NCI-H2196 (cell line): ENCODE results near the gene RYR2.

Experiments
- DNase-seq: peaks from one replicate; lab custom pipeline; 2025; ENCODE audit not compliant: unreplicated experiment; lab: John Stamatoyannopoulos, UW

The RYR2 gene

DNA sequence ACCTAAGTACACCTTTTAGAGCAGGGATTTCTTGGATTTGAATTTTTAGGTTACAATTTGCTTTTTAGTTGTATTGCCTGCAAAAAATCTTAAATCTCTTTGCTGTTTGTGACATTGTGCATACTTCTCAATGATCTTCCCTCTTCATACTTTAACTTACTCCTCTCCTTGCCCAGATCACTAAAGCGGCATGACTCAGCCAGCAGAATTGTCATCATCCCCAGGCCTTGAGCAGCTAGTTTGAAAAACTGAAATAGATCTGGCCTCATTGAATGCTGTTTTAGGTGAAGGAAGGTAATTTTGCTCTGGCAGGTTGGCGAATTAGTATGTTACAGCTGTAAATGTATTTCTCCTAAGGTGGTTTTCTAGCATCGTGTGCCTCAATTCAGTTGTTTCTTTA is 145.9 kb downstream of the RYR2 start:
- no peak for DNase-seq

DNA sequence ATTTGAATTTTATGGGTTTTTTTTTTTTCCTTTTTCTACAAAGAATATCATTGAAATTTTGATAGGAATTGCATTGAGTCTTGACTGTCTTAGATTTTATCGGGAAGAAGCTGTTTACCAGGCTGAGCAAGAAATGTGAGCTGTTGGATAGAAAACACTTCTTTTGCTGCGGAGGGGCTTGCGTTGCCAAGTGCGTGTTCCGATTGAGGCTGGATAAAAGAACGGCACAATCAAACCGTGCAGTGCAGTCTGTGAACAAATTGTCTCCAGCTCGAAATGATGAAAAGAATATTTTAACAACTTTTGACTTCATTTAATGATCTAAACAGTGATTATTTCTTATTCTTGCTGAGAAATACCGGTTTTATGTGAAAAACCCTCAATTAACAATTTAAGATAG is 149.4 kb downstream of the RYR2 start:
- DNase-seq: no peak

DNA sequence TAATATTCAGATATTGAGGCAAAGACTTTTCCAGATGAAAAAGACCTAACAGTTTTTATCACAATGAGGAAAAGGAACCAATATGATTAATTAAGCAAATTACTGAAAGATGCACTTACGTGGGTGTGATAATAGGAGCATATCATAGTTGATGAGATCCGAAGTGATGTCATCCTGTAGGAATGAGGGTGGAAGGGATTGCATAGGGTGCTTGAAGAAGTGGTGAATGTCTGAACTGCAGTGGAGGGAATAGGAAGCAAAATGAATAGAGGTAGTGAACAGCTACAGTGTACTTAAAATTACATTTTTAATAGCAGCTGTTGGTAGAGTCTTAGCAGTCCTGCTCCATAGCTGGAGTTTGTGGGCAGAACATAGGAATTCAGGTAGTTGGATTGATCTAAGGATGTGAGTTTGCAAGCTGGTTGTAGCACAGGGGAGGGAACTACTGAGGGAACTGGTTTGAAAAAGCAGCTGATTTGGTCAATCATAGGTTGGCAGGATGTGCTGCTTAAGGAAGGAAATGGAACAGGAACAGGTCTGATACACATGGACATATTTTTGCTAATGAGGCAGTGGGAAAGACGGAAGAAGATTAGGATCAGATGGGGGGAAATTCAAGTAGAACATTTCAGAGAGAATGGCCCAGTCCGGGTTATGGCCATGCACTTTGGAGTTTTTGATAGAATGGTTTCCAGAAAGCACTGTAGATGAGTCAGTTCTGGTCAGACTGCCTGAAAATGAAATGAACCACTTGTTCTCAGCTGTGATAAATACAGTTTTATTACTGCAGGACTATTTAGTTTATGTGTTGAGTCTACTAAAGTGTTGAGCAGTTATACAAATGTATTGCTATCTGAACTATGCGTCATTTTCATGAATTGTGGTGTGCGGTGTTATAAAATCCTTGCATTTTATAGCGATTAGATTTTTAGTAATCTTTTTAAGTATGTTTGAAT is 155.8 kb downstream of the RYR2 start:
- DNase-seq: no peak

DNA sequence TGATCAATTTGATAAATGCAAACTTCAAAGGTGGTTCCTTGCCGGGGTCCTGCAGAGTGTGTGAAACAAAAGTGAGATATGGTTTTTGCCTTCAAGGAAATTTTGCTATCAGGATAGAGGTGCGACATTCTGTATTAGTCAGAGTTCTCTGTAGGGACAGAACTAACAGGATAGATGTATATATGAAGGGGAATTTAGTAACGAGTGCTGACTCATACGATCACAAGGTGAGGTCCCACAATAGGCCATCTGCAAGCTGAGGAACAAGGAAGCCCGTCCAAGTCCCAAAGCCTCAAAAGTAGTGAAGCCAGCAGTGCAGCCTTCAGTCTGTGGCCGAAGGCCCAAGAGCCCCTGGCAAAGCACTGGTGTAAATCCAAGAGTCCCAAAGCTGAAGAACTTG is 157.0 kb downstream of the RYR2 start:
- no peak for DNase-seq

DNA sequence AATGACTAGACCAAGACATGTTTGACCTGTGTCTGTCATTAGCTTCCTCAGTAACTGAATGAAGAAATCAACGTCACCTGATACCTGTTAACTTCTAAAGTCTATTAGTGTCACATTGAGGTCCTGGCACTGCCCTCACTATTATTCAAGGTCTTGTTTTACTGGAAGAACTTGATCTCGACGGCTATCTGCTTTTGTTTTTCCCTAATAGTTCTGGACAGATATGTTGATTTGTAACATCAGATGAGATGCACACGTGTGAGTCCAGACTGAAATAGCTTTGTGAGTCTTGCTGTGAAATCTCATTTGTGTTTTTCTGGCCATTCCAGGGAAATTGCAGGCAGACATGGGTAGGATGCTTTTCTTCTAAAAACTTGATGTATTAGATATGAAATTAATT is 159.2 kb downstream of the RYR2 start:
- DNase-seq: no peak

DNA sequence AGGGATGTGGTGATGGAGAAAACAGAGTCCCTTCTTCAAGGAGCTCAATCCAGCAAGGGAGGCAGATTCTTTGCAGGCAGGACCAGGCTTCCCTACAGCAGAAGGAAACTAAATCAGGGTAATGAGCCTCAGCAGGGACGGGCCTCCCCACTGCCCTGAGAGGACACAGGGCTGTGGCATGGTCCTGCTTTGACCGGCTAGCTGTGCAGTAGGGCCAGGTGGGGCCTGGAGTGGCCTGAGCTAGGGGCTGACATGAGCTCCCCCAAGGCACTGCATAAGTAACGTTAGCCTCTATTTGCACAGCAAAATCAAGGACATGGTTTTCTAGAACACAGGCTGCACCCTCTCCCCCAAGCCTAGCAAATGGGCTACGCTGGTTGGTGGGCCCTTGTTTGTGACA is 162.9 kb downstream of the RYR2 start:
- DNase-seq: no peak

DNA sequence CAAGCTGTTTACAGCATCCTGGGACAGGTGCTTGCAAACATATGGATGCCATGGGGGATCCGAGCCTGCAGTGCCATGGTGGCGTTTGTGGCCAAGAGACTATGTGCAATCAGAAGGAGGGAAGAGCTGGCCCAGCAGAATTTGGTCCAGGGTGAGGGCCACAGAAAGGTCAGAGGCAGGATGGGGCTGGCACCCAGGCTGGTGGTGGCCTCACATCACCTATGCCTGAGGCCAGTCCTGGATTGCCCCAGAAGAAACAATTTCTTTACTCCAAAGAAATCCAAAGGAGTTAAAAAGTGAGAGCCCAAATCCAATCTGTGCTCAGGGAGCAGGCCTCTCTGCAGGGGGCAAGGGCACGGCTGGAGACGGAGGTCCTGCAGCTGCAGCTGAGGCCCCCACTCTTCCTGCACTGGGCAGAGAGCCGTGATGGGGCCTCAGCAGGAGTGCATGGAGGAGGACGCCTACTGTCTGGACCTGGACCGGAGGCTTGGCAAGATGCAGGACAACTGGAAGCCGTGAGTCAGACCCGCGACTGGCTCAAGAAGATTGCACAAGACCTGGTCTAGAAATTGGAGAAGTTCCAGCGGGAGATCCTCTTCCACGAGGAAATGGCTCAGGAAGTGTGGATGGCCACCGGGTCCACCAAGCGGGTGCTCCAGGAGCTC is 163.5 kb downstream of the RYR2 start:
- no peak for DNase-seq

DNA sequence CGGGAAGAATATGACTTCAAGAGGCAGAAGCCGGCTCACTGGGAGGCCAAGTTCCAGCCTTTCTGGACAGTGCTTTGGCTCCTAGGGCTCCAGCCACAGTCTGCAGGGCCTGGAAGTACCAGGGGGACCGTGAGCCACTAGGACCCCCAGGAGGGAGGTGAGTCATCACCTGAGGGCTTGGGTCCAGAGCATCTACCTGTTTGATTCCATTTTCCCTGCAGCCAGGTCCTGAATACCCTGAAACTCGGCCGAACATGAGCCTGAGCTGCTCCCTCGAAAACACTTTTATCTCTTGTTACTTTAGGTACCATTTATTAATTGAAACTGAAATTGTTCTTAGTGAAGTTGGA is 164.1 kb downstream of the RYR2 start:
- no peak for DNase-seq

DNA sequence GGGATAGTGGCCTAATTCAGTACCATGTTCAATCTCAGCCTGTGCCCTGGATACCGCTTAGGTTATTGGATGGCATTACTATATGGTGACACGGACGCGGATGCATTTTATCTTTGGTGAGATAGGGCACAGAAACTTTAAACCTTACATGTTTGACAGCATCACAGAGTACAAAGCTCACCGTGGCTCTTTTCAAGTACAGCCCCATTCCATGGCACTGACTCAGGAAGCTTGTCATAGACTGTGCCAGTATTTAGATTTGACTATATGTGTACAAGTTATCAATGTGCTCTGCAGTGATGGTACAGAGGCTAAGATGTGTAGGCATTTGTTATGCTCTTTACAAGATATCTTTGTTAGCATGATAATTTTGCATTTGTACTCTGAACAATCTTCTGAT is 169.0 kb downstream of the RYR2 start:
- no peak for DNase-seq

DNA sequence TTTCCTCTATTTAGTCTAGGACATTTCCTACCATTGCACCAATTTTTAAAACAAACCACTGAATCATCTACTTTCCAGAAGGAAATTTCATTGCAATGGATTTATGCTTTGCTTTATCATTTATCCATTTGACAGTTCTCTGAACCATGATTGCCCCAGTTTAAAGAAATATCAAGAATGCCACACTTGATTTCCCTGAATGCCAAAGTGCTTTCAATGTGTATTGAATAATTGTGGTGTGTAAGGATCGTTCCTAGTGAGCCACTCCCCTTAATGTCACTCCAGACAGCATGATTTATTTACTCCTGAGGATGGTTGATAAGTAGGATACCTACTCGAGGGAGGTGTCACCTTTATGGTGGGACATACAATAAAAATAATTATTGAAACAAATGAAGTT is 169.6 kb downstream of the RYR2 start:
- DNase-seq: no peak

DNA sequence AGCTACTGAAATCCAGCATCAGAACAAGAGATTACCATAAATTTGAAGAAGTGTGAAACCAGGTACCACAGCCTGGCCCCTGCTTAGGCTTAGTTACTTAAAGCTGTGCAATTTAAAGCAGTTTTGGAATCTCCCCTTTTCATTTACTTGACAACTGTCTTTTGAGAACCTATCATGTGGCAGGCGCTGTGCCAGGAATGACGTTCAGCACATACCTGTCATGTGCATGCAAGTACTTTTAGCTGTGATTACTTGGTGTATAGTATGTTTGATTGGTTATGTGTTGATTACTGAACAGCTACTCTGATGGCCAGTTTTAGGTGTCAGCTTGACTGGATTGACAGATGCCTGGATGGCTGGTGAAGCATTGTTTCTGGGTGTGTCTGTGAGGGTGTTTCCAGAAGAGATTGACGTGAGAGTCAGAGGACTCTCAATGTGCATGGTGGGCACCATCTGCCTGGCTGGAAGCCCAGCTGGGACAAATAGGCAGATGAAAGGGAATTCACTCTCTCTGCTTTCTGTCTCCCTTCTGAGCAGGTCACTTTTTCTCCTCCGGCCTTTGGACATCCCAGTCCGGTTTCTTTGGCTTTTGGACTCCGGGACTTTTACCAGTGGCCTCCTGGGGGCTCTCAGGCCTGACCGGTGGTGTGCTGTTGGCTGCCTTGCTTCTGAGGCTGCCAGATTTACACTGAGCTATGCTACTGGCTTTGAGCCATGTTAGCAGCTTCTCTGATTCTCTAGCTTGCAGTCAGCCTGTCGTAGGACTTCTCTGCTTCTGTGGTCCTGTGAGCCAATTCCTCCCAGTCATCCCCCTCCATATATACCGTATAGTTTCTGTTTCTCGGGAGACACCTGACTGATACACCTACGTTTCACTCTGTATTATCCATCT is 178.0 kb downstream of the RYR2 start:
- DNase-seq: no peak

DNA sequence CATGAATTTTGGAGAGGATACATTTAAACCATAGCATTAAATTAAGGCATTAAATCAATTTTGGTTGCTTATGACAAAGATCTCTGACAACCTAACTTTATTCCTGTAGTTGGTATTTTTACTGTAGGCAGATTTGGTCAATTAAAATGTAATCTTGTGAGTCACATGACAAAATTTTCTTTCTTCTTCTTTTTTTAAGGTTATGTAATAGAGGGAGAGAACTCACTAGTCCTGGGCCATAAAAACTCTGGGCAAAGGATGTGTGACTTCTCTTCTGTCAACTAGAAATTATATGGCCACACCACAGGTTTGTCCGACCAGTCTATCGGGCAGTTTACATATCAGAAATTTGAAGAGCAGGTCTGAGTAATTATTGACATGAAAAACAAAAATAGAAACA is 181.4 kb downstream of the RYR2 start:
- DNase-seq: no peak

DNA sequence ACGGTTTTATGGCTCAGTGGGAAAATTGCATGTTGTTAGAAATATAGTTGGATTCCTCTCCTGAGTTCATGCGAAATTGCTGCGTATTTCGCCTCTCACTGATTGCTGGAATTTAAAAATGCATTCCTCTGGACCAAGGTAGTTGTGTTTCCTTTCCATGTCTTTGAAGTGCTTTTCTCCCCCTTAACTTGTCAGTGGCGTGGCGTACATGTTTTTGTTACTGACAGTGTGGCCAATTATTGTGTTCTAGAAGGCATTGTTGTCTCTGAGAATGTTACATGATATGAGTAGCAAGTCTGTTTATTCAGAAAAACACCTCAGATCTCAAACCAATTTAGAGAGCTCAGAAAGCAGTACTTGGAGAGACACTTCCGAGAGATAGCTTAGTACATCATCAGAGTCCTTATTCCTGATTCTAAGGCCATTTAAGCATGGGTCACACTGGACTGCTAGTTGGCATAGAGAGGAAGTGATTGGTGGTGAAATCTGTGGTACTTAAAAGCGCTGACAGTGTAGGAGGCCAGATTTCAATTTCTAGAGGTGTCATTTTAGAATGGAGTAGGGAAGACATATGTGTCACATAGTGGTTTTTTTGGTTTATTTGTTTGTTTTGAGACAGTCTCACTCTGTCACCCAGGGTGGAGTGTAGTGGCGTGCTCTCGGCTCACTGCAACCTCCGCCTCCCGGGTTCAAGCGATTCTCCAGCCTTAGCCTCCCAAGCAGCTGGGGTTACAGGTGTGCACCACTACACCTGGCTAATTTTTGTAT is 184.4 kb downstream of the RYR2 start:
- DNase-seq: no peak

DNA sequence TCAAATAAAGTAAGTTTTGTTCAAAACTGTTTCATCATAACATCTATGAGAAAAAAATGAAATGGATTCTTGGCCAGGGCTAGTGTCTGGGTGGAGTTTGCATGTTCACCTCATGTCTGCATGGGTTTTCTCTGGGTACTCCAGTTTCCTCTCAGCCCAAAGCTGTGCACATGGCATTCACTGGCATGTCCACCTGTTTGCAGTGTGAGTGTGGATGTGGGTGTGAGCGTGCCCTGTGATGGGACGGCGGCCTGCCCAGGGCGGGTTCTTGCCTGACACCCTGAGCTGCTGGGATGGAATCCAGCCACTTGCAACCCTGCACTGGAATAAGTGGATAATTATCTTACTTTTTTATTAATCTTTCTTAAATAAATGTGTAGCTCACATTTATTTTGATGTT is 185.5 kb downstream of the RYR2 start:
- no peak for DNase-seq

DNA sequence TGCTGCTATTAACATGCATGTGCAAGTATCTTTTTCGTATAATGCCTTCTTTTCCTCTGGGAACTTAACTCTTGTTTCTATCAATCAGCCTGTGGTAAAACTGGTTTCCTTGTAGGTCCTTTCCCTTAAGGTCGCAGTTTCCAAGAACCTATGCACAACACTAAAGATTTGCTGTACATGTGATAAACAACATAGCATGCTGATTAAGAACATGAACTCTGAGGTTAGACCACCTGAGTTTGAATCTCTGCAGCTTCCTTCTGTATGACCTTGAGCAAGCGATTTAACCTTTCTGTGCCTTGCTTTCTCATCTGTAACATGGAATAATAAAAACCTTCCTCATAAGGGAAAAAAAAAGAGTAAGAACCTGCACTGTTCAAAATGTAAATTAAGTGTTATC is 186.4 kb downstream of the RYR2 start:
- DNase-seq: no peak

DNA sequence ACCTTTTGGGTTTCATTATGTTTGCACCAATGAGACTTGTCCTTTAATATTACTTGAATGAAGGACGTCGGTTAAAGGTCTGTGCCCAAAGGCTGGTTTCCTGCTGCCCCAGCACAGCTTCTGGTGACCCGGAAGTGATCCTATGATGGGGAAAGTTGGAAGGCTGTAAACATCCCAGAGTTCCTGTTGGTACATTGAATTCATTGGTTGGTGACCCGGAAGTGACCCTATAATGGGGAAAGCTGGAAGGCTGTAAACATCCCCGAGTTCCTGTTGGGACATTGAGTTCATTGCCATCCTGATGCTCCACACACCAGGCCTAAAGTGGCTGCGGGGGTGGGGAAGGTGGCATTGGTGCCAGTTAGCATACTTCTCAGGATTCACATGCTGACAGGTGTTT is 187.3 kb downstream of the RYR2 start:
- no peak for DNase-seq

DNA sequence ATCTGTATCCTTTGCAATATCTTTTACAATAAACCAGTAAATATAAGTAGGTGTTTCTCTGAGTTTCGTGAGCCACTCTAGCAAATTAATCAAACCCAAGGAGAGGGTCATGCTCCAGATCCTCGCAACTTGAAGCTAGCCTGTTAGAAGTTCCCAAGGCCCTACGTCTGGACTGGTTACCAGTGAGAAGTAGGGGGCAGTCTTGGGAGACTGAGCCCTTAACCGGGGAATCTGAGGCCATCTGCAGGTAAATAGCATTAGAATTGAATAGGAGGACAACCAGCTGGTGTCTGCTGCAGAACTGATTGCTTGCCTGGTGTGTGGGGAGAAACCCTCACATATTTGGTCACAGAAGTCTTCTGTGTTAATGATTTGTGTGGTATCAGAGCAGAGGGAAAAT is 190.5 kb downstream of the RYR2 start:
- DNase-seq: no peak

DNA sequence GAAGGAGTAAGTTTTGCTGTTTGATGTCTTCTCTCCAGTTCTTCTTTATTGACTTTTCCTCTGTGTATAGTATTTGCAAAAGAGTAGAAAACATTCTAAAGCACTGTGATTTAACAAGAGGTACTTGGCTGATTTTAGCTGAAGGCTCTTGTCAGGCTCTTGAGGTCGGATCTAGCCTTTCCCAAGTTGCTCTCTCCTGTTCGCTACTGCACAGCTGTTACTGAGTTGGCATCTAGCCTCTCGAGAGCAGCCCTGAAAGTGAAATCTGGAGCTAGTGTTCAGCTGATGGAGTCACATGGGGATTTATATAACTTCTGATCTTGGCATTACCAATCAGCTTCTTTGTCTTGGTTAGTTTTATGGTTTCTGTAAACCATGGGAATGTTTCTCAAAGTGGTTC is 193.1 kb downstream of the RYR2 start:
- DNase-seq: no peak

DNA sequence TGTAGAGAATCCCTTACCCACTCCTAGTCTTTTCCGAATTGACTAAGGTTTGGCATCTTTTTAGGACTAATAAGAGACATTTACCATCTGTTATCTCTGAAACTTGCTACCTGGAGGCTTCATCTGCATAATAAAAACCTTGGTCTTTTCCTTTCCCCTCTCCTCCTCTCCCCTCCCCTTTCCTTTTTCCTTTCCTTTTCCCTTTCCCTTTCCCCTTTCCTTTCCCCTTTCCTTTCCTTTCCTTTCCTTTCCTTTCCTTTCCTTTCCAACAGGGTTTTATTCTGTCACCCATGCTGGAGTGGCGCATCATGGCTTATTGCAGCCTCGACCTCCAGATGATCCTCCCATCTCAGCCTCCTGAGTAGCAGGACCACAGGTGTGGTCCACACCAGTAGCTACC is 195.7 kb downstream of the RYR2 start:
- no peak for DNase-seq

DNA sequence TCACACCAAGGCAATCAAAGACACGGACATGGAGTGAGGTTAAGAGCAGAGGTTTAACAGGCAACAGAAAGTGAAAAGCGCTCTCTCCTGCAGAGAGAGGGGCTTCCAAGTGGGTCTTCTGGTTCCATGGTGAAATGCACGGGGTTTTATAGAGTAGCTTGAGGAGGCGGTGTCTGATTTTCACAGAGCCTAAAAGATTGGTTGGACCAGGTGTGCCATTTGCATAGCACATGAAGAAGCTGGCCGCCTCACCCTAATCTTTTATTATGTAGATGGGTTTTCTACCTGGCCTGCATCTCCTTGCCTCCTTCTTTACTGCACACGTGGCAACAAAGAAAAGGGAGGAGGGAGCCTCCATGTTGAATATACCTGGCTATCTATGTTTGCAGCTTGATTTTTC is 197.3 kb downstream of the RYR2 start:
- DNase-seq: no peak

DNA sequence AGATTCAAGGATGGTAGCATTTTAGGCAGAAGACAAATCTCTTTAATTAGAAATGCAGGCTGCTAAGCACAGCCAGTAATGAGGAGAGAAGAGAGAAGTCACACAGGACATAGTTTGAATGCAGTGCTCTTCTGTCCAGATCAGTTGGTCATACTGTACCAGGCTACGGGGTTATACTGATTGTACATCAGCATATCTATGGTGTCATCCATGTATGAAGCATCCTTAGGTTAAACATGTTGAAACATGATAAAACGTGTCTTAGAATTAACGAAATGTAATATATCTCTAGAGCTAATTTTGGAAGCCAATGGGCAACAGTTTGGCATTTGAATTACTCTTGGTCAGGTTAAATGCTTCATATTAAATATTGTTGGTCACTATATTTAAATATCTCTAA is 199.1 kb downstream of the RYR2 start:
- no peak for DNase-seq
